ENCODE data around the gene CDKN1C.

Gene CDKN1C

DNA sequence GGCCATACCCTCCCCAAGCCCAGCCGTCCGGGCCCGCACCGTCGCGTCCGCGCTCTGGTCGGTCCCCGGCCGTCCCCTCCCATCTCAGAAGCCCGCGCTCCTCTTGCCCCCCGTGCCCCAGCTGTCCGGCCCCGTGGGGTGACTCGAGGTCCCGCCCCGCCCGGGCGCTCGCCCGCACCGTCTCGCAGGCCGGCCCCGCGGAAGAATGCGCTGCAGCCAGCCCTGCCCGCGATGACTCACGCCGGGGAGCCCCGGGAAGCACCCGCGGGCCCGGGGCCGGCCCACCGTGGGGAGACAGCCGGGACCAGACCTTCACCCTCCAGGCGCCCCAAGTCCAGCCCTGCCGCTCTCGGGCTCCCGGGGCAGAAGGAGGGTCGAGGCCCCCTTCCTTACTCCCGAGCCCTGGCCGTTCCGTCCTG lies 44.0 kb upstream of the CDKN1C start:
- Histone ChIP-seq H3K9me2 (replicated peaks; ENCODE audit: insufficient read depth, low read length) (no peaks in the 10 kb centered on the region), H3K9me3 (ENCODE audit: insufficient read depth, low read length) (no peaks in the 10 kb centered on the region), H3K4me3 (ENCODE audit: insufficient read depth, low read length, poor library complexity, severe bottlenecking) (no peak overlapping the region), H2AFZ (ENCODE audit: low read depth, low read length, severe bottlenecking) (no peak overlapping the region), H3K4me2 (ENCODE audit: low read depth, low read length, poor library complexity, severe bottlenecking) (no peak overlapping the region), H4K20me1 (ENCODE audit: low read depth, low read length) (no peaks in the 10 kb centered on the region), H3K9ac (ENCODE audit: low read length) (no peak overlapping the region), H3K27ac (ENCODE audit: low read depth, low read length) (no peak overlapping the region), H3K27me3 (ENCODE audit: low read length) (no peaks in the 10 kb centered on the region), H3K79me2 (ENCODE audit: insufficient read depth, low read length) (no peaks in the 10 kb centered on the region), H3K36me3 (ENCODE audit: low read length) (no peaks in the 10 kb centered on the region), H3F3A (ENCODE audit: insufficient read depth) (no peaks in the 10 kb centered on the region)
- TF ChIP-seq EZH2phosphoT487 (conservative IDR thresholded peaks at IDR 0.05; ENCODE audit: low read length), result no peak
- TF ChIP-seq, protein P1, sequence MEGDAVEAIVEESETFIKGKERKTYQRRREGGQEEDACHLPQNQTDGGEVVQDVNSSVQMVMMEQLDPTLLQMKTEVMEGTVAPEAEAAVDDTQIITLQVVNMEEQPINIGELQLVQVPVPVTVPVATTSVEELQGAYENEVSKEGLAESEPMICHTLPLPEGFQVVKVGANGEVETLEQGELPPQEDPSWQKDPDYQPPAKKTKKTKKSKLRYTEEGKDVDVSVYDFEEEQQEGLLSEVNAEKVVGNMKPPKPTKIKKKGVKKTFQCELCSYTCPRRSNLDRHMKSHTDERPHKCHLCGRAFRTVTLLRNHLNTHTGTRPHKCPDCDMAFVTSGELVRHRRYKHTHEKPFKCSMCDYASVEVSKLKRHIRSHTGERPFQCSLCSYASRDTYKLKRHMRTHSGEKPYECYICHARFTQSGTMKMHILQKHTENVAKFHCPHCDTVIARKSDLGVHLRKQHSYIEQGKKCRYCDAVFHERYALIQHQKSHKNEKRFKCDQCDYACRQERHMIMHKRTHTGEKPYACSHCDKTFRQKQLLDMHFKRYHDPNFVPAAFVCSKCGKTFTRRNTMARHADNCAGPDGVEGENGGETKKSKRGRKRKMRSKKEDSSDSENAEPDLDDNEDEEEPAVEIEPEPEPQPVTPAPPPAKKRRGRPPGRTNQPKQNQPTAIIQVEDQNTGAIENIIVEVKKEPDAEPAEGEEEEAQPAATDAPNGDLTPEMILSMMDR (IDR thresholded peaks at IDR 0.05; ENCODE audit: insufficient read depth, low read length, poor library complexity, severe bottlenecking), result no peak

DNA sequence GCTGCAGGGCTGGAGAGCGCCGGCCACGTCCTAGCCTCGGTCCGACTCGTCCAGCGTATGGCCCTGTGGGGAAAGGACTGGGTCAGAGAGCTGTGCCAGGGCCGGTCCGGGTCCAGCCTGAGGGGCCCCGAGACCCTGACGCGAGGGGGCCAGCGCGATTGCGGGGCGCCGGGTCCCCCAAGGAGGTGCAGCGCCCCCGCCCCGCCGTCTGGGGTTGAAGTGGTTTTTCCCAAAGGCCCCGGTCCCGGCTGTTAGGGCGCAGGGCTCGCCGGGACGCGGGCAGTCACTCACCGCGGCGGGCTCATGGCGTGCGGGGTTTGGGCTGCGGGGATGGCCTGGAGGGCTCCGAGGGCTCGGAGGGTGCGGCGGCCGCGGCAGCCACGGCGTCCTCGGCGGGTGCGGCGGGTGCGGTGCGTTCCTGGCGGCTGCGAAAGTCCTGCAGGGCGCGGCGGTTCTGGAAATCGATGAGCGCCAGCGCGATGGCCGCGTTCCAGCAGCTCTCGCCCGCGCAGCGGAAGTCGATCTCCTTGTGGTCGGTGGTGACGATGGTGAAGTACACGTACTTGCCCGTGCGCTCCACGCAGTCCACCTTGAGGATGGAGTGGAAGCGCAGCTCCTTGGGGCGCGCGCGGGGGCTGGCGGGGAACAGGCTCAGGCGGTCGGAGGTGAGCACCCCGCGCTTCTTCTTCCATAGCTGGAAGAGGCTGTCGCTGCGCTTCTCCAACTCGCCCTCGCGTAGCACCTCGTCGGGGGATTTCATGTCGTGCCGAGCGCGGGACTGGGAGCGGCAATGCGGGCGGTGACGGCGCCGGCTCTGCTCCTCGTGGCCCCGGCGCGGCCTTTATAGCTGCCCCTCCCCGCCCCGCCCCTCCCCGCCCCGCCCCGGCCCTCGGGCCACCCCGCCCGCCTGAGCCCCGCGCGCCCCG lies 43.3 kb upstream of the CDKN1C start, which contains the start of gene PHLDA2:
Gene PHLDA2, minus strand, starts transcription at position 816 of the 926 bp plus-strand sequence. Its CDS starts 56 bp downstream, at position 760.
- no peak within 1 kb of the TSS for H2AFZ ChIP-seq (ENCODE audit: low read depth, low read length, severe bottlenecking)

DNA sequence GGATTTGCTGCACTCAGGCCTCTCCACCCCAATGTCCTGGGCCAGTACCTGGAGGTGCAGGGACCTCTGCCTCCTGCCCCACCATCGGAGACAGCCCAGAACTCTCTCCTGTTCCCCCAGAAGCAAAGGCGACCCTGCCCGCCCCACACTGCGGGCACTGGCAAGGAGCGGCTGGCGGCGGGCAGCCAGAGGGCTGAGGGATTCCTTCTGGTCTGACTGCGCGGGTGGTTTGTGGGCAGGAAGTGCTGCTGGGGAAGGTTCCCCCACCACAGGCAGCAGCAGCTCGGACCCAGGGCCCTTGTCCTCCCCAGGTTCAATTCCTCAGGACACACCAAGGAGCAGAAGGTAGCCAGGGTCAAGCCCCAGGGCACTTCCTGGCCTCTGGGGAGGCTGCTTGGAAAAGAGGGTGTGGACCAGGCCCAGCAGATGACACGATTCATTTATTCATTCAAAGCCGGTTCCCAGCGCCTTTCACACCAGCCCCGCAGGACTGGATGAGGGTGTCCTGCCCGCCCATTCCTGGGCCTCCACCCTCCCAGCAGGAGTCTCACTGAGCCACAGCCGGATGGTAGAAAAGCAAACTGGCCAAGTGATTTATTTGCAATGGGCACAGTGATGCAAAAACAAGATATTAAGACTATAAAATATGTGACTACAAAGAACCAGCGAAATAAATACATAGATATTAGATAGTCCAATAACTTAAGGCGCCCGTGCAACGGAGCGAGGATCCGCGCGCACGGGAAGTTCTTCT lies 42.5 kb upstream of the CDKN1C start:
- TF ChIP-seq, protein P1 (IDR thresholded peaks at IDR 0.05; ENCODE audit: insufficient read depth, low read length, poor library complexity, severe bottlenecking), result no peak
- no peak for TF ChIP-seq EZH2phosphoT487 (conservative IDR thresholded peaks at IDR 0.05; ENCODE audit: low read length)
- no peak overlapping the region for H3K9ac ChIP-seq (ENCODE audit: low read length)

More for the DNA sequence above, 43.3 kb upstream of the CDKN1C start, which contains the start of gene PHLDA2:
- H3F3A ChIP-seq (ENCODE audit: insufficient read depth), result no peaks in the 10 kb centered on the region
- H3K27me3 ChIP-seq (ENCODE audit: low read length), result no peaks in the 10 kb centered on the region
- H3K9me3 ChIP-seq (ENCODE audit: insufficient read depth, low read length), result no peaks in the 10 kb centered on the region
- H4K20me1 ChIP-seq (ENCODE audit: low read depth, low read length), result no peaks in the 10 kb centered on the region
- no peaks in the 10 kb centered on the region for H3K9me2 ChIP-seq (replicated peaks; ENCODE audit: insufficient read depth, low read length)
- no peak for TF ChIP-seq EZH2phosphoT487 (conservative IDR thresholded peaks at IDR 0.05; ENCODE audit: low read length)
- TF ChIP-seq, protein P1 (IDR thresholded peaks at IDR 0.05; ENCODE audit: insufficient read depth, low read length, poor library complexity, severe bottlenecking), result no peak
- no peak within 1 kb of the TSS for H3K4me2 ChIP-seq (ENCODE audit: low read depth, low read length, poor library complexity, severe bottlenecking)
- H3K9ac ChIP-seq (ENCODE audit: low read length), result no peak within 1 kb of the TSS
- no peaks in the 10 kb centered on the region for H3K79me2 ChIP-seq (ENCODE audit: insufficient read depth, low read length)
- H3K4me3 ChIP-seq (ENCODE audit: insufficient read depth, low read length, poor library complexity, severe bottlenecking), result no peak within 1 kb of the TSS
- H3K36me3 ChIP-seq (ENCODE audit: low read length), result no peaks in the 10 kb centered on the region
- H3K27ac ChIP-seq (ENCODE audit: low read depth, low read length), result no peak within 1 kb of the TSS

More for the DNA sequence above, 42.5 kb upstream of the CDKN1C start:
- Histone ChIP-seq H4K20me1 (ENCODE audit: low read depth, low read length) (no peaks in the 10 kb centered on the region), H3K4me2 (ENCODE audit: low read depth, low read length, poor library complexity, severe bottlenecking) (no peak overlapping the region), H3K27ac (ENCODE audit: low read depth, low read length) (no peak overlapping the region), H3K36me3 (ENCODE audit: low read length) (no peaks in the 10 kb centered on the region), H3K4me3 (ENCODE audit: insufficient read depth, low read length, poor library complexity, severe bottlenecking) (no peak overlapping the region), H3K27me3 (ENCODE audit: low read length) (no peaks in the 10 kb centered on the region), H2AFZ (ENCODE audit: low read depth, low read length, severe bottlenecking) (no peak overlapping the region), H3F3A (ENCODE audit: insufficient read depth) (no peaks in the 10 kb centered on the region), H3K9me3 (ENCODE audit: insufficient read depth, low read length) (no peaks in the 10 kb centered on the region), H3K9me2 (replicated peaks; ENCODE audit: insufficient read depth, low read length) (no peaks in the 10 kb centered on the region), H3K79me2 (ENCODE audit: insufficient read depth, low read length) (no peaks in the 10 kb centered on the region)
